Mesenchymal stem cell (in vitro differentiated cells and primary cell): ENCODE data around the gene XAB2.

Experiments used
- DNase-seq: peaks from one replicate; pipeline ENCODE4 v3.0.0-alpha.2; 2013
- H2AFZ ChIP-seq: one replicate; pipeline ENCODE4 v1.6.1; 2013; ENCODE audit warnings: low read depth, mild to moderate bottlenecking, control low read depth, inconsistent platforms, low read length, moderate library complexity
- H2AK5ac ChIP-seq: 2 replicates; pipeline ENCODE4 v1.6.1; 2013; ENCODE audit warnings: low read length, moderate library complexity, mild to moderate bottlenecking, inconsistent platforms; ENCODE audit not compliant: severe bottlenecking
- H2BK120ac ChIP-seq: one replicate; pipeline ENCODE4 v1.6.1; 2013; ENCODE audit warnings: low read depth, mild to moderate bottlenecking, inconsistent platforms, low read length, moderate library complexity
- H2BK12ac ChIP-seq, 2 experiments: one replicate each; pipeline ENCODE4 v1.6.1; 2013; ENCODE audit warnings: inconsistent platforms in 2 of 2, low read length in 2 of 2, mild to moderate bottlenecking in 2 of 2, moderate library complexity in 2 of 2, control low read depth in 1 of 2
- H2BK15ac ChIP-seq: one replicate; pipeline ENCODE4 v1.6.1; 2013; ENCODE audit warnings: mild to moderate bottlenecking, low read depth, inconsistent platforms; ENCODE audit not compliant: poor library complexity, severe bottlenecking
- H2BK5ac ChIP-seq: 2 replicates; pipeline ENCODE4 v1.6.1; 2013; ENCODE audit warnings: low read depth, mild to moderate bottlenecking, low read length, control low read depth, inconsistent platforms; ENCODE audit not compliant: poor library complexity, severe bottlenecking
- H3K14ac ChIP-seq, 2 experiments: one replicate each; pipeline ENCODE4 v1.6.1; 2013; ENCODE audit warnings: inconsistent platforms in 2 of 2, low read length in 2 of 2, control low read depth in 1 of 2, mild to moderate bottlenecking in 1 of 2, moderate library complexity in 1 of 2
- H3K18ac ChIP-seq, 2 experiments: one replicate each; pipeline ENCODE4 v1.6.1; 2013; ENCODE audit warnings: inconsistent platforms in 2 of 2, low read length in 2 of 2, control low read depth in 1 of 2, low read depth in 1 of 2, mild to moderate bottlenecking in 1 of 2
- H3K23ac ChIP-seq, 2 experiments: one replicate each; pipeline ENCODE4 v1.6.1; 2013; ENCODE audit warnings: inconsistent platforms in 2 of 2, low read length in 2 of 2, mild to moderate bottlenecking in 2 of 2, moderate library complexity in 2 of 2, control low read depth in 1 of 2
- H3K27ac ChIP-seq: 2 replicates; pipeline ENCODE4 v1.5.1; 2013; ENCODE audit warnings: mild to moderate bottlenecking, moderate library complexity, low read length, control low read depth, inconsistent platforms; ENCODE audit not compliant: poor library complexity, severe bottlenecking
- H3K27me3 ChIP-seq, 2 experiments: 2 replicates each; pipeline versions ENCODE4 v1.6.1 to v1.7.0; 2013; ENCODE audit warnings: low read length in 2 of 2, mild to moderate bottlenecking in 2 of 2, moderate library complexity in 2 of 2, control low read depth in 1 of 2, inconsistent platforms in 1 of 2; ENCODE audit not compliant: control insufficient read depth in 1 of 2, insufficient read depth in 1 of 2
- H3K36me3 ChIP-seq, 2 experiments: 2 replicates each; pipeline versions ENCODE4 v1.6.1 to v1.7.0; 2013; ENCODE audit warnings: low read length in 2 of 2, control low read depth in 1 of 2, inconsistent platforms in 1 of 2, low read depth in 1 of 2, mild to moderate bottlenecking in 1 of 2; ENCODE audit not compliant: insufficient read depth in 2 of 2, control insufficient read depth in 1 of 2
- H3K4ac ChIP-seq, 2 experiments: one replicate each; pipeline ENCODE4 v1.6.1; 2013; ENCODE audit warnings: inconsistent platforms in 2 of 2, low read length in 2 of 2, mild to moderate bottlenecking in 2 of 2, moderate library complexity in 2 of 2, control low read depth in 1 of 2, low read depth in 1 of 2
- H3K4me1 ChIP-seq: 2 replicates; pipeline ENCODE4 v1.6.1; 2013; ENCODE audit warnings: low read depth, low read length, control low read depth; ENCODE audit not compliant: control insufficient read depth, insufficient read depth
- H3K4me2 ChIP-seq: 2 replicates; pipeline ENCODE4 v1.6.1; 2013; ENCODE audit warnings: low read length, mild to moderate bottlenecking, inconsistent platforms; ENCODE audit not compliant: poor library complexity, severe bottlenecking
- H3K4me3 ChIP-seq, 2 experiments: 2 replicates each; pipeline versions ENCODE4 v1.5.1 to v1.7.0; 2013; ENCODE audit warnings: low read length in 2 of 2, mild to moderate bottlenecking in 2 of 2, control low read depth in 1 of 2, low read depth in 1 of 2; ENCODE audit not compliant: insufficient read depth in 1 of 2
- H3K79me1 ChIP-seq: replicated peaks from 2 replicates; pipeline ENCODE4 v1.6.1; 2013; ENCODE audit warnings: mild to moderate bottlenecking, control low read depth, low read length, inconsistent platforms; ENCODE audit not compliant: poor library complexity, severe bottlenecking
- H3K9ac ChIP-seq: 2 replicates; pipeline ENCODE4 v1.7.0; 2013; ENCODE audit warnings: mild to moderate bottlenecking, low read length, moderate library complexity
- H3K9me3 ChIP-seq: 2 replicates; pipeline ENCODE4 v1.7.0; 2013; ENCODE audit warnings: mild to moderate bottlenecking, low read length; ENCODE audit not compliant: control insufficient read depth
- H4K8ac ChIP-seq: one replicate; pipeline ENCODE4 v1.6.1; 2013; ENCODE audit warnings: inconsistent platforms, mild to moderate bottlenecking, low read length, moderate library complexity
- H4K91ac ChIP-seq: one replicate; pipeline ENCODE4 v1.6.1; 2013; ENCODE audit warnings: mild to moderate bottlenecking, low read length, inconsistent platforms
- WGBS: methylation state at CpG from one replicate; pipeline ENCODE4 v1.1.7; 2013; ENCODE audit warnings: mixed read lengths; 5-methylcytosine and 5-hydroxymethylcytosine counted together

The XAB2 gene

DNA sequence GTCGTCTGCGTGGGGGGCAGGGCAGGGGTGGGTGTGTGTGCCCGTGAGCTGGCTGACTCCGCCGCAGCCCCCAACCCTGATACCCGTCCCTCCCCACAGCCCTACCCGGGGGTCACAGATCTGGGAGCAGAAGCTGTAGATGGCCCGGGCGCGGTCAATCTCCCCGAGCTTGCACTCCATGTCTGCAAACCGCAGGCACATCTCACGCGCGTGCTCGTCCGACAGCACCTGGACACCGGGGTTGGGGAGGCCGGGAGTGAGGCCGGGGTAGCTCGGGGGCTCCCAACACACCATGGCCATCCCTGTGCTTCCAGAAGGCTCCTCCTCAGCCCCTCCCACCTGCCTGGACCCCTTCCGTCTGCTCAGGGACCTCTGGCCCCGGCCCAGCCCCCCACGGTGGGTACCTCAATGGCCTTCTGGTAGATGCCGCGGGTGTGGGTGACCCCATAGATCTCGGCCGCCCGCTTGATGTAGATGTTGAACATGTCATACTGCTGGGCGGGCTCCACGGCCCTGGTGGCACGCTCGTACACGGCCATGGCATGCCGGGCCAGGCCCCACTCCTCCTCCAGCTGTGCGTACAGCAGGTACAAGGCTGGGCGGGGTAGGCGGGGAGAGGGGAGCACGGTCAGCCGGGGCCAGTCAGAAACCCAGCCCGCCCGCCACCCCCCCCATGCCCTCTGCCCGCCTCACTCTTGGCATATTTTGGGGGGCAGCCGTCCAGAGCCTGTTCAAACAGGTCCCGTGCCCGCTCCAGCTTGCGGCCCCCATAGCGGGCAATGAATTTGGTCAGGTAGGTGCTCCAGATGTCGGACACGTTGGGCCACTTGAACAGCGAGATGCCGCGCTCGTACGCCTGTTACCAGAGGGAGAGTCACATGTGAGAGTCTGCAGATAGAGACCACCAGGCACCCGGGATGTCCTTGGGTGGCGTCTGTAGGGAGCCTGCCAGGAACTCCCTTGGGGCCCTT lies 8.6 kb downstream of the XAB2 start:
- DNase-seq: no peak
- H3K18ac ChIP-seq: no peak overlapping the region
- no peak overlapping the region for H2BK12ac ChIP-seq
- H2BK5ac ChIP-seq: no peak overlapping the region
- no peak overlapping the region for H3K4me3 ChIP-seq
- no peak overlapping the region for H3K27ac ChIP-seq
- no peaks in the 10 kb centered on the region for H3K27me3 ChIP-seq
- no peak overlapping the region for H3K14ac ChIP-seq
- H3K4me1 ChIP-seq: no peaks in the 10 kb centered on the region
- H4K91ac ChIP-seq: no peak overlapping the region
- no peak overlapping the region for H2AFZ ChIP-seq
- H3K79me1 ChIP-seq: peaks cover 25% of the 10 kb centered on the region
- 98% methylated on average over 57 of the region's 57 CpGs for WGBS
- no peak overlapping the region for H3K4ac ChIP-seq
- H3K4me2 ChIP-seq: no peak overlapping the region
- no peak overlapping the region for H2BK15ac ChIP-seq
- H3K23ac ChIP-seq: no peak overlapping the region
- no peaks in the 10 kb centered on the region for H3K9me3 ChIP-seq
- no peak overlapping the region for H2BK120ac ChIP-seq
- H3K36me3 ChIP-seq: peaks cover 39 to 93% of the 10 kb centered on the region in 2 experiments
- no peak overlapping the region for H4K8ac ChIP-seq
- H2AK5ac ChIP-seq: no peak overlapping the region
- no peak overlapping the region for H3K9ac ChIP-seq

DNA sequence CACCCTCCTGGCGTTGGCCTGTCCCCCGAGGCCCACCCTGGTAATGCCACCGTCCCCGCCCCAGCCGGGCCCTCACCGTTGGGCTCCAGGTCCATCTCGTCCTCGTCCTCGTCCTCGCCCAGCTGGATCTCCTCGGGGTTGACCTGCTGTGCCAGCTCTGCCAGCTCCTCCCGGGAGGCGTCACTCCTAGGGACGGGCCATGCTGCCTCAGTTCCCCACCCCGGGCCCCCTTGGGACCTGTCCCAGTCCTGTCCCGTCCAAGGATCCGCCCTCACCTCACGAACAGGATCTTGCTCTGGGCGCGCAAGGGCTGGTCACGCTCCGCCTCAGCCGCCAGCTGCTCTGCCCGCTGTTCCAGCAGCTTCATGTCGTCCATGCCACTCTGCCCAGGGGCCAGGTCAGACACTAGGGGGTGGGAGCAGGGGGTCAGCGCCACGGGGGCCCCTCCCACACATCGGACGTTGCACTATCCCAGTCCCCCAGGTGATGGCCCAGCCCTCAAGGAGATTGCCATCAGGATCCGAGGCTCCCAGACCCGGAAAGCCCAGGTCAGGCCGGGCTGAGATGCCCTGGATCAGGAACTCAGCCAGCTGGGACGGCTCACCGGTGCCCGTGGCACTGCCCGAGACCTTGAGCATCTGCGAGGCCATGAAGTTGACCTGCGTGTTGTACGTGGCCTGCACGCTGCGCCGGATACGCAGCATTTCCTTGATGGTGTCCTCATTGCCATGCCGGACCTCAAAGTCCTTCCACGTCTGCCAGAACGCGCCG lies 9.5 kb downstream of the XAB2 start:
- DNase-seq: no peak
- Histone ChIP-seq H2BK15ac (no peak overlapping the region), H3K4me3 (no peak overlapping the region), H2AFZ (no peak overlapping the region), H3K23ac (no peak overlapping the region), H3K4me1 (no peaks in the 10 kb centered on the region), H2AK5ac (no peak overlapping the region), H4K8ac (no peak overlapping the region), H3K14ac (no peak overlapping the region), H3K27ac (no peak overlapping the region), H3K4me2 (no peak overlapping the region), H4K91ac (no peak overlapping the region), H3K27me3 (no peaks in the 10 kb centered on the region), H3K9ac (no peak overlapping the region), H2BK120ac (no peak overlapping the region), H3K9me3 (no peaks in the 10 kb centered on the region), H3K4ac (no peak overlapping the region), H3K36me3 (peaks cover 39 to 85% of the 10 kb centered on the region in 2 experiments), H2BK5ac (no peak overlapping the region), H3K79me1 (peaks cover 19% of the 10 kb centered on the region), H2BK12ac (no peak overlapping the region), H3K18ac (no peak overlapping the region)
- WGBS: 97% methylated on average over 48 of the region's 48 CpGs

DNA sequence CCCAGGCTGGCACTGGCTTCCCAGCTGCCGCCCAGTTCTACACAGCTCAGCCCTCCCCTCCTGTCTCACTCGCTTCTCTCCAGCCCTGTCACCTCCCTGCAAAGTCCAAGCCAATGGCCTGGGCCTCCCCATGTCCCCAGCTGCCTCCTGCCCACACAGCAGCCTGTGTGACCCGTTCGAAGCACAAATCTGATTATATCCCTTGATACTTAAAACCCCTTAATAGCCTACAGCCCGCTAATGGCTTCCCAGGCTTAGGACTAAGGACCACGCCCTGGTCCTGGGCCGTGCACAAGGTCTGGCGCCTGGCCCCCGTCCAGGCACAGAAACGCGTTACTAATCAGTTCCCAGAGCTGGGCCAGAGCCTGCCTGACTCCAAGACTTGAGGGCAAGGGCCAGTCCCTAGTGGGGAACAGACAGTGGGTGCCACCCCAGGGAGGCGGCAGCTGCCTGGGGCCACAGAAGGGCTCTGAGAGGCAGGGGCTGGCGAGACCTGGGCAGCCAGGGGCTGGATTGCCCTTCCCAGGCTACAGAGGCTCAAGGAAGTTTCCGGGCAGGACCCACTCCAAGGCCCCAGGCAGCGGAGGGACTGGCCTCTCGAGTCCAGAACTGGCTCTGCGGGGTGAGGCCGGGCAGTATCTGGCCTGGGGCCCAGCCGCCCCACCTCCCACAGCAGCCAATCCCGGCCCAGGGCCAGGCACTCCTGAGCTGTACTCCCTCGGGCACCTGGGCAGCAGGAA lies 10.4 kb downstream of the XAB2 start:
- Histone ChIP-seq H3K4me2 (no peak overlapping the region), H3K27me3 (no peaks in the 10 kb centered on the region), H2AK5ac (no peak overlapping the region), H3K14ac (no peak overlapping the region), H3K4me1 (no peaks in the 10 kb centered on the region), H2AFZ (no peak overlapping the region), H3K27ac (no peak overlapping the region), H3K4ac (no peak overlapping the region), H3K4me3 (no peak overlapping the region), H3K23ac (no peak overlapping the region), H3K79me1 (peaks cover 12% of the 10 kb centered on the region), H3K9me3 (no peaks in the 10 kb centered on the region), H2BK15ac (no peak overlapping the region), H4K91ac (no peak overlapping the region), H2BK5ac (no peak overlapping the region), H3K9ac (no peak overlapping the region), H3K18ac (no peak overlapping the region), H2BK120ac (no peak overlapping the region), H2BK12ac (no peak overlapping the region), H3K36me3 (peaks cover 33 to 75% of the 10 kb centered on the region in 2 experiments), H4K8ac (no peak overlapping the region)
- WGBS: 97% methylated on average over 20 of the region's 21 CpGs
- no peak for DNase-seq
